HG03457 (cell line): ENCODE data around the gene ERICH6B.
"Not testable (repeated sequence)": the region's sequence is repeated elsewhere in the genome, so short reads cannot be mapped to it uniquely, and the experiment has no call there.

Source experiments
- ATAC-seq: cut with Tn5 transposase; IDR thresholded peaks from one replicate; pipeline ENCODE4 v1.9.1; 2021; ENCODE audit warnings: moderate number of reproducible peaks; ENCODE audit not compliant: unreplicated experiment

ERICH6B gene

DNA sequence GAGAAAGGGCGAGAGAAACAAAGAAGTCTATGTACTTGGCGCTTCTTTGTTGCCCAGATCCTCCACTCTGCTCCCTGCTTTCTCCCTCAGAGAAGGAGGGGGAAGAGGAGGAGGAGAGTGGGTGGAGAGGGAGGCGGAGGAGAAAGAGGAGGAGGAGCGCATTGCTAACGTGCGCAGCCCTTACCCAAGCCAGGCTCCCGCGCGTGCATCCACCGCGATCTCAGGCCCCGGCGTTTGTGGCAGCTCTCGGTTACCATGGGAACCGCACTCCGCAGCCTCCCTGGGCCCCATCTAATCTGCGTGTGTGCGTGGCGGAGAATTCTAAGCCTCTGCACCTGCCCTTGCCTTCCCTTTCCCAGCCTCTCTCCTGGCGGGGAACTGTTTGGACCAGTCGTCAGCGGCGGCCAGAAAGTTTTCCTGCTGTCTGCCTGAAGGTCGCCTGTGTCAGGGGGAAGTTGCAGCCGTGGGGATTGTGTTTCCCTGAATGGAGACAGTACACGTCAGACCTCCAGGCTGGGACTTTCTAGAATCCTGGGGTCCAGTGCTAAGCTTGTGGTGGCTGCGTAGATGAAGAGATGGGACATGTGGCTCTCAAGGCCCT, at the start of gene ERICH6B:
ERICH6B (minus strand) TSS at position 239 of the 601 bp plus-strand sequence. CDS start 18,734 bp downstream, outside the sequence.
- no peak for ATAC-seq

DNA sequence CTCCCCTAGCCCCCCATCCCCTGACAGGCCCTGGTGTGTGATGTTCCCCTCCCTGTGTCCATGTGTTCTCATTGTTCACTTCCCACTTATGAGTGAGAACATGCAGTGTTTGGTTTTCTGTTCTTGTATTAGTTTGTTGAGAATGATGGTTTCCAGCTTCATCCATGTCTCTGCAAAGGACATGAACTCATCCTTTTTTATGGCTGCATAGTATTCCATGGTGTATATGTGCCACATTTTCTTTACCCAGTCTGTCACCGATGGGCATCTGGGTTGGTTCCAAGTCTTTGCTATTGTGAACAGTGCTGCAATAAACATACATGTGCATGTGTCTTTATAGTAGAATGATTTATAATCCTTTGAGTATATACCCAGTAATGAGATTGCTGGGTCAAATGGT, 47.4 kb upstream of the ERICH6B start:
- not testable (repeated sequence) for ATAC-seq

DNA sequence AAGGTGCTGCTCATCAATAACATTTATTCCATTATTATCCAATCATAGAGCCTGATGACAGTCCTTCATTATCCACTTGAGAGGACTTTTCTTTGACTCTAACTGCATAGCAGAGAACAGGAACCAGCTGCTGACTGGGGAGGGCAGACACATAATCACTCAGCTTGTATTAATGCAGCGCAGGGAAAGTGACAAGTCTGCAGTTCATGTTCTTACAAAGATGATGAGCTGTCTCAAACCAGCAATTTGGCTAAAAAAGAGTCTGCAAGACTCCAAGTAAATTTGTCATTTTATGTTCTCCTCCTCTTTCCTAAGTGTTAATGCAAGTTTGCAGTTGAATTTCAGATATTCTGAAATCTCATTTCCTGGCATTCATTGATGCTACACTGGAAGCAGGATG, 46.6 kb upstream of the ERICH6B start:
- ATAC-seq: no peak

DNA sequence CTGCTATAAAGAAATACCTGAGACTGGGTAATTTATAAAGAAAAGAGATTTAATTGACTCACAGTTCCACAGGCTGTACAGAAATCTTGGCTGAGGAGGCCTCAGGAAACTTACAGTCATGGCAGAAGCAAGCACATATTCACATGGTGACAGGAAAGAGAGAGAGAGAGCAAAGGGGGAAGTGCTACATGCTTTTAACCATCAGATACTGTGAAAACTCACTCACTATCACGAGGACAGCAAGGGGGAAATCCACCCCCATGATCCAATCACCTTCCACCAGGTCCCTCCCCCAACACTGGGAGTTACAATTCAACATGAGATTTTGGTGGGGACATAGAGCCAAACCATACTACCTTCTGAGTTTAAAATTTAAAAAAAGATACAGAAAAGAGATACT, 44.9 kb upstream of the ERICH6B start:
- ATAC-seq: not testable (repeated sequence)

DNA sequence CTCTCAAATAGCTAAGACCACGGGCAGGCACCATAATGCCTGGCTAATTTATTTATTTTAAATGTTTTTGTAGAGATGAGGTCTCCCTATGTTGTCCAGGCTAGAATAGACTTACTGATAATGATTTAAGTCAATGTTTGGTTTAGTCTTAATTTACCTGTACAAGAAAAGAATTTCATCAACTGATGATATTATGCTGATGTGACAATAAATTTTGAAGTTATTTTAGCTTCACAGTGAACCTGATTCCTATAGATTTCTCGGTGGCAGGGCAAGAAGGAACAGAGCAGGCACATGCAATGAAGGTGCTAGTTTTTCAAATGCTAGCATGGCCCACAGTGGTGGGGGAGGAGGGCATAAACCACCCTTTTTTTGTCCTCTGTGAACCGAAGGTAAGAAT, 44.0 kb upstream of the ERICH6B start:
- no peak for ATAC-seq

DNA sequence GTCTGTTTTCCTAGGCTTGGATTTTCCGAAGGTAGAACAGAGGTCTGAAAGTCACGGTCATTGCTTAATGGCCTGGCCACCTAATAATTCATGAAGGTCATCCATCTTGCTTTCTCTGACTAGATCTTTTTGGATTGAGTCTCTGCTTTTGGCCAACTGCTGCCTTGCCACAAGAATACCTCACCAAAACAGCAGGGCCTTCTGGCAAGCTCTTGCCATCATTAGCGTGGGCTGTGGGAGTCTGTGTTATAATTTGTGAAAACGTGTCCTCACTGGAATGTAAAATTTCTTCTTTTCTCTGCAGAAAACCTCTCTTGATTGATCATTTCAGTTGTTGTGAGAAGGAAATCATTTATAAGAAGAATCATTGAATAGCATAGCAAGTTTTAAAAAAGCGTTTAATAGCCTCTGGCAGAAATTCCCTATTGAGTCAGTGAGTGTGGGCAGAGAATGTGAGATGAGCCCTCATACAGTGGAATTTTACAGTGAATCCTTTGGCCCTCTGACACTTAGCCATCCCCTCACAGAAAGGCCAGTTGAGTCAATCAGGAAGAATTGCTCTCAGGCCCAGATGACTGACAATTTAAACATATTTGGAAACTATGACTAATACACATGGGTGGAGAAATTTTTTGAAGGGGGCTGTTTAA, 43.2 kb upstream of the ERICH6B start:
- ATAC-seq: no peak

DNA sequence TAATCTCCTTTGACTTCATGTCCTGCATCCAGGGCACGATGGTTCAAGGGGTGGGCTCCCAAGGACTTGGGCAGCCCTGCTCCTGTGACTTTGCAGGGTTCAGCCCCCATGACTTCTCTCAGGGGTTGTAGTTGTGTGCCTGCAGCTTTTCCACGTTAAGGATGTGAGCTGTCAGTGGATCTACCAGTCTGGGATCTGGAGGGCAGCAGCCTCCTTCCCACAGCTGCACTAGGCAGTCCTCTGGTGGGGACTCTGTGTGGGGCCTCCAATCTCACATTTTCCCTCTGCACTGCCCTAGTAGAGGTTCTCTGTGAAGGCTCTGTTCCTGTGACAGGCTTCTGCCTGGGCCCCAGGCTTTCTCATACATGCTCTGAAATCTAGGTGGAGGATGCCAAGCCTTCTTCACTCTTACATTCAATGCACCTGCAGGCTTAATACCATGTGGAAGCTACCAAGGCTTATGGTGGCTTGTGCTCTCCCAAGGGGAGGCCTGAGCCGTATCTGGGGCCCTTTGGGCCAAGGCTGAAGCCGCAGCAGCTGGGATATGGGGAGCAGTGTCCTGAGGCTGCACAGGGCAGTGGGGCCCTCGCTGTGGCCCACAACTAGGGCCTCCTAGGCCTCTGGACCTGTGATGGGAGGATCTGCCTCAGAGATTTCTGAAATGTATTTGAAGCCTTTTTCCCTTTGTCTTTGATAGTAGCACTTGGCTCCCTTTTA, 39.3 kb upstream of the ERICH6B start:
- ATAC-seq: no peak

DNA sequence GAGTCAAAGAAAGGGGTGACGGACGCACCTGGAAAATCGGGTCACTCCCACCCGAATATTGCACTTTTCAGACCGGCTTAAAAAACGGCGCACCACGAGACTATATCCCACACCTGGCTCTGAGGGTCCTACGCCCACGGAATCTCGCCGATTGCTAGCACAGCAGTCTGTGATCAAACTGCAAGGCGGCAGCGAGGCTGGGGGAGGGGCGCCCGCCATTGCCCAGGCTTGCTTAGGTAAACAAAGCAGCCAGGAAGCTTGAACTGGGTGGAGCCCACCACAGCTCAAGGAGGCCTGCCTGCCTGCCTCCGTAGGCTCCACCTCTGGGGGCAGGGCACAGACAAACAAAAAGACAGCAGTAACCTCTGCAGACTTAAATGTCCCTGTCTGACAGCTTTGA, 29.7 kb upstream of the ERICH6B start:
- not testable (repeated sequence) for ATAC-seq

DNA sequence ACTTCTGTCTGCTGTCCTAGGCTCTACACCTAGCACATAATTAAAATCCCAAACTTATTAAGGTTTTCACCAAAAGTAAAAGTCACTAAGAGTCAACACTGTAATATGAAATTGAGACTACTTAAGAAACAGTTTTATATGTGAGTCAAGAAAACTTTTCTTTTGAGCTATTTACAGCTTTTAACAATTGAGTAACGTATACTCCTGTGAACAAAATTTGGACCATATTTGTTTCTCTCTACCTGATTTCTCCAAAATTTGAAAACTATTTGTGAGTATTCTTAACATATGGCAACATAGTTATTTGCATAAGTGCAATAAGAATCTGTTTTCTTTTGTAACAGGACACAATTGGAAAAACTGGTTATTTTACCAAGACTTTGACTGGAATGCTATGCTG, 26.6 kb upstream of the ERICH6B start:
- not testable (repeated sequence) for ATAC-seq

DNA sequence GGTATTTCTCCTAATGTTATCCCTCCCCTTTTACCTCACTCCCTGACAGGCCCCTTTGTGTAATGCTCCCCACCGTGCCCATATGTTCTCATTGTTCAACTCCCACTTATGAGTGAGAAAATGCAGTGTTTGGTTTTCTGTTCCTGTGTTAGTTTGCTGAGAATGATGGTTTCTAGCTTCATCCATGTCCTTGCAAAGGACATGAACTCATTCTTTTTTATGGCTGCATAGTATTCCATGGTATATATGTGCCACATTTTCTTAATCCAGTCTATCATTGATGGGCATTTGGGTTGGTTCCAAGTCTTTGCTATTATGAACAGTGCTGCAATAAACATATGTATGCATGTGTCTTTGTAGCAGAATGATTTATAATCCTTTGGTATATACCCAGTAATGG, 19.8 kb upstream of the ERICH6B start:
- ATAC-seq: not testable (repeated sequence)

DNA sequence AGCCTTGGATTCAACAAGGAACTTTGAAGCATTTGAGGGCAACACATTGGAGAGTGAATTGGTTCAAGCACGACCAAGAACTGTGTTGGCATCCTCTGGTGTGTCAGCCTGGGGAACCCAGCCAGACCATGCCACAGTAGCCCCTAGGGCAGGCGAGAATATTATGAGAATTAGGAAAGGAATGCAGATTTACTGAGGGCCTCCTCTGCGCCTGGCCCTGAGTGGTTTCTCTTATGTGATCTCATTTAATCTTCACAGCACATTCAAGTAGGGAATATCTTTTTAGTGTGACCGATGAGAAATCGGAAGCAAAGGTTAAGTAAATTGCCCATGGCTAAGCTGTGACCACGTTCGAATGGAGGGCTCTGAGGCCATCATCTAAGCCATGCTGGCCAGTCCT, 15.3 kb upstream of the ERICH6B start:
- no peak for ATAC-seq

DNA sequence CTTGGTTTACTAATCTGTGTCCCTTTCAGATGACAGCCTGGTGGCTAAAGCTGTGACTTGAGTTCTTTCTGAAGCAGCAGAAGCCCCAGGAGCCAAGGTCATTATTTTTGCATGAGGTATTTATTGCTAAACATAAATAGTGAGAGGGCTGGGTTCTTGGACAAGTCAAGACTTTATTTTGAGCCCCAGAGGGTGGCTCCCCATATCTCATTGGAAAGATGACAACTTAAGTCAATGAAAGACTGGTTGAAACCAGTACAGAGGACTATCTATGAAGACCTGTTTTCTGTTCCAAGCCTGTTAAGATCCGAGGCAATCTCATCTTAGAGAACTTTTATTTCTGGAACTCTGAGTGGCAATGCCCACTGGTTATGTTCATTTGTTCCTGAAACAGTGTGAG, 14.4 kb upstream of the ERICH6B start:
- no peak for ATAC-seq

DNA sequence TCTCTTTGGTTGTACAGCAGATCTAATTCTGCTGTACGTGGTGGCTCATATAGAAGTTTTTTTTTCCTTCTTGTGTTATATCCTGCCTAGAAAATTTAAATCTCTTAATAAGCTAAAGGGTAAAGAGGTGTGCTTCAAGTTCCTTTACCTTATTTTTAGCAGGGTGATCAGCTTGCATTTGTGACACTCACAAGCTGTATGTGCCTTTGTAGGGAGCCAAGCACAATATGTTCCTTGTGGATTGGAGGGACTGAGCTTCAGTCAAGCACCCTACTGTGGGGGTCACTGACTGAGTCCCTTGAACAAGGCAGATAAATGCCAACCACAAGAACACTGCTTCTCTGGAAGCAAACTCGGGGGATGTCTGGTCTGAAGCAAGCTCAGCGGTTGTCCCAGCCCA, 12.6 kb upstream of the ERICH6B start:
- ATAC-seq: no peak

DNA sequence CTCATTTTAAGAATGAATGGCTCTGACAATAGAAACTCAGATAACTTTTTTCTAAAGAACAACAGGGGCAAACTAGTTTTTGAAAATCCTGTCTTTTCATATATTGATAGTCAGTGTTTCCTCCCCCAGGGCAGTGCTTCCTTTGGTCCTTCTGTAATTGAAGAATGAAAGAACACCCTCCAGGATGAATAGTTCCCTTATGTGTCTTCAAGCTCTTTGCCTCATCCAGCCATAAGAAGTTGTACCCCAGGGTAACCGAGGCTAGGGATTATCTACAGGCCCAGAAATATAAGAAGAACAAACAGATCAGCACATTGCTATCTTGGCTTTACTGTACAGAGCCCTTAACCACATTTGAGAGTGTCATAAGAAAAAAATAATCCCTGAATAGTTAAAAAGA, 12.1 kb upstream of the ERICH6B start:
- ATAC-seq: no peak

DNA sequence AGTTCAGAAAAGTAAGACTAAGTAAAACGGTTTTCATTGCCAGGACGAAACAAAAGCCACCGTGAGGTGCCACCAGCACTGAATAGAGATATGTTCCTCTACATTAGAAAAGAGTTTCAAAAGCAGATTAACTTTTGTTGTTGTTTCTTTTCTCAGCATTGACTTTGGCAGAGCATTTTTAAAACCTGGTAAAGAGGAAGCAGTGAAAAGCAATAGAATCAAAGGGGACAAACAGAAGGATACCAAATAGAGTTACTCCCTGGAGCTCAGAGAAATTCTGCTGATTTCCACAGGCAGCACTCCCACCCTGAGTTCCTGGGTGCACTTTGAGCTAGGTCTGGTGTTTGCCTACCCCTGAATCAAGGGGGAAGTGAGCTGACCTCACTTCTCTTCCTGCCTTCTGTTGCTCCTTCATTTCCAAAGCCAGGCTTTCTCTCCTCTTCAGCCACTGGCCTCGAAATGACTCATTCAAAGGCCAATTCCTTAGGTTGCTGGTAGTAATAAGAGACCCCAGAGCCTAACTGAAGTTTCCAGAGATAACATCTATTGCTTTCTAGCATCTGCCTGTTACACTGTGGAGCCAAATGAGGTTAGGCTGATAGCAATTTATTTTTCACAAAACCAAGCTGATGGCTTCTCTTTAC, 11.3 kb upstream of the ERICH6B start:
- ATAC-seq: no peak

DNA sequence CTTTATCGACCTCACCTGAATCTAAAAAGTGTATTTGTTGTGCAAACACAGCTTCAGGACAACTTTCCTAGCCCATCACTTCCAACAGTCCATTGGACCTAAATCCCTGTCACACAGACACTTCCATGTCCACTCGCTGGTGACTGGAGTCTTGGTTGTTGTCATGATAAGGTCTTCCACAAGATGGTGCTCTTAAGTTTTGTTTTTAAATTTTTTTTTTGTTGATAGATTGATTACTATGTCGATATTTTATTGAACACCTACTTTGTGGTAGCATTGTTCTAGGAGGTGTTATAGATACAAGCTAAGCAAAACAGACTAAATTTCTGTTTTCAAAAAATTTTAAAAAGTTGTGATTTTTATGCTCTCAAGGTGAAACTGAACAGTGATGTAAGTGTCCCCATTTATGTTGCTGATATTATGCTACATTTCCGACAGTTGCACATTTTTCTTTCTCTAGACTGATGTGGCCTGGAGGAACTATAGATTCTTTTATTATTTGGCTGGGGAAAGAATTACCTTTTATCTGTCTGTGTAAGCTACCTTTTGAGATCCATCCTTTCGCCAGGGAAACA, 8.1 kb upstream of the ERICH6B start:
- ATAC-seq: no peak

DNA sequence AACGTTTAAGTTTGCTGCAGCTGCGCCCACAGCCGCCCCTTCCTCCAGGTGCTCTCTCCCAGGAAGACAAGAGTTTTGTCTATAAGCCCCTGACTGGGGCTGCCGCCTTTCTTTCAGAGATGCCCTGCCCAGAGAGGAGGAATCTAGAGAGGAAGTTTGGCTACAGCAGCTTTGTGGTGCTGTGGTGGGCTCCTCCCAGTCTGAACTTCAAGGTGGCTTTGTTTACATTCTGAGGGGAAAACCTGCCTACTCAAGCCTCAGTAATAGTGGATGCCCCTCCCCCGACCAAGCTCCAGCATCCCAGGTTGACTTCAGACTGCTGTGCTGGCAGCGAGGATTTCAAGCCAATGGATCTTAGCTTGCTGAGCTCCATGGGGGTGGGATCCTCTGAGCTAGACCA, 6.4 kb upstream of the ERICH6B start:
- ATAC-seq: no peak

DNA sequence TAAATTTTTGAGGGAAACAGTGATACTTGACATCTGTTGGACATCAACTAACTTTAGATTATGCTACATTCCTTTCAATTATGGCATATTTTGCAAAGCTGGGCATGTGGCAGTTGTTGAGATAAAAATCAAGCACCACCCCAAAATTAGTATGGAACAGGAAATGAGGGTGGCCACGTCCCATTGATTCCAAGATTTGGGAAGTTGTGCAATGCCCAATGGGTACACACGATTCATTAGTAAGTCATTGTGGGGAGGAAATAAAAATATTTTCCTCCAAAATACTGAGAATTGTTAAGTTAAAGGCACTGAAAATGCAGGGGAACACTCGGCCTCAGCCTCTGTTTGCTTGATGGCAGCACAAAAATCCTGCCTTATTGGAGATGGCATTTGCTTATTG, 7.6 kb downstream of the ERICH6B start:
- ATAC-seq: no peak

DNA sequence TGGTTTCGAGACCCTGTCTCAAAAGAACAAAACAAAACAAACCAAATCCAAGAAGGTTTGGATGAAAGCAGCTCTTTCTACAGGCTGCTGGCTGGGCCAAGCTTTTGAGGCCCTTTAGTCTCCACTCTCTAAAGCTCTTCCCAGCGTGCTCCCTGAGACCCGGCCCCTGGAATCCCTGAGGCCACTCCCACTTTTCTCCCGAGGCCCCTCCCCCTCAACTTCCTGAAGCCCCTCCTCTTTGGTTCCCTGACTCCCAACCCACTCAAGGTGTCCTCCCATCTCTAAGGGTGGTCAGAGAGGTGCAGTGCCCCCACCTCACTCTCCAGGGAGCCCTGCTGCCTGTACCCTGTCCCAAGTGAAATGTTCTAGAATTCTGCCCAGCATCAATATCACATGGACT, 10.6 kb downstream of the ERICH6B start:
- no peak for ATAC-seq

DNA sequence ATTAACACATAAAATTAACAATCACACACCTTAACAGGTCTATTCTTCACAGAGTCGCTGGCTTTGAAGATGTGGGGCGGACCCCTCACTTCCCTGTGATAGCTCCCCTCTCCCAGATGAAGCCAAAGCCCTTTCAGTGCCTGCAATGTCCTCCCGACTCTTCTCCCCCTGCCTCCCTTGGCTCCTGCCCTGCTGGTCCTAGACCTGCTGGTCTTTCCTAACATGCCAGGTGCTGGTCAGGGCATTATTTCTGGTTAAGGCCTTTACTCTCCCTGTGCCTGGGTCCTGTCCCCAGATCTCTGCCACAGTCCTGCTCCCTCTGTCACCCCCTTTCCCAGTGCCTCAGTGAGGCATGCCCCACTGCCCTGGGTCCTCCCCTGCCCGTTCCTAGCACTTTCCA, 12.2 kb downstream of the ERICH6B start:
- ATAC-seq: no peak
